Urinary bladder (tissue), 4 donors: ENCODE results near the gene HMCN2. TPM values are rescaled to one million over a fixed set of nuclear protein-coding genes. Genes with fewer than 3 reads are reported as not detected.
"Not testable (repeated sequence)": the region's sequence is repeated elsewhere in the genome, so short reads cannot be mapped to it uniquely, and the experiment has no call there.

Experiments
- DNase-seq: peaks from one replicate; pipeline ENCODE4 v3.0.0-alpha.2; 2015; ENCODE audit errors: extremely low spot score
- H3K27ac ChIP-seq: one replicate; pipeline ENCODE4 v1.5.1; 2013; ENCODE audit warnings: low read depth, mild to moderate bottlenecking, moderate library complexity
- H3K36me3 ChIP-seq: one replicate; pipeline ENCODE4 v1.6.1; 2013; ENCODE audit warnings: mild to moderate bottlenecking, moderate library complexity; ENCODE audit not compliant: insufficient read depth
- H3K4me1 ChIP-seq: one replicate; pipeline ENCODE4 v1.6.1; 2013; ENCODE audit warnings: mild to moderate bottlenecking, moderate library complexity; ENCODE audit not compliant: insufficient read depth
- H3K4me3 ChIP-seq: one replicate; pipeline ENCODE4 v1.5.1; 2013; ENCODE audit warnings: low read depth, low read length
- WGBS: extraction: QIAGEN DNeasy Blood & Tissue Kit; methylation state at CpG from one replicate; pipeline ENCODE4 v1.1.7; 2013; 5-methylcytosine and 5-hydroxymethylcytosine counted together
- polyA plus RNA-seq: library from polyadenylated mRNA; stranded (reverse); fragments of 200-250 nt; gene quantifications from one replicate; pipeline ENCODE4 v1.2.3, GENCODE V29; 2013
- total RNA-seq: library from RNA; depleted of rRNA; stranded (reverse); fragments of >200 nt; gene quantifications from one replicate; pipeline ENCODE4 v1.2.3, GENCODE V29; 2014
- donor health status: healthy with polysubstance abuse.
- donor health status: healthy.

The HMCN2 gene
- total and polyA plus RNA-seq, 2 donors: 14.6 to 15.9 TPM

DNA sequence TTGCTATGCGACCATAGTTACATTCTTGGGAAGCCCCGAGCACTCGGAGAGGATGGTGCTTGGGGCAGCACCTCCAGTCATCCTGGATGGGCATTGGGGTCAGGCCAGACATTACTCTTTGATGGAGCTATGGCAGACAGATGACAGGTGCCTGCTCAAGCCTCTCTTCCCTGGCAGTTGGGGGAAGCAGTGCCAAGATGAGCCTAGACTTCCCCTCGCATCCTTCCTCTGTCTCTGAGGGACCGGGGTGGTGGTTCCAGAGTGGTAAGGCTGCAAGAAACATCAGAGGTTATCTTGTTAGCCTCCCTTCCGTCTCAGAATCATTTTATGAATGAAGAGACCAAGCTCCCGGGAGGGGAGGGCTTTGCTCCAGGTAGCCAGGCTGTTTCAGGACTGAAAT is 2.8 kb upstream of the HMCN2 start:
- DNase-seq: no peak
- H3K4me1 ChIP-seq: no peaks in the 10 kb centered on the region
- H3K36me3 ChIP-seq: no peaks in the 10 kb centered on the region
- no peak overlapping the region for H3K4me3 ChIP-seq
- H3K27ac ChIP-seq: no peak overlapping the region
- WGBS: 87% methylated on average over 7 of the region's 7 CpGs

DNA sequence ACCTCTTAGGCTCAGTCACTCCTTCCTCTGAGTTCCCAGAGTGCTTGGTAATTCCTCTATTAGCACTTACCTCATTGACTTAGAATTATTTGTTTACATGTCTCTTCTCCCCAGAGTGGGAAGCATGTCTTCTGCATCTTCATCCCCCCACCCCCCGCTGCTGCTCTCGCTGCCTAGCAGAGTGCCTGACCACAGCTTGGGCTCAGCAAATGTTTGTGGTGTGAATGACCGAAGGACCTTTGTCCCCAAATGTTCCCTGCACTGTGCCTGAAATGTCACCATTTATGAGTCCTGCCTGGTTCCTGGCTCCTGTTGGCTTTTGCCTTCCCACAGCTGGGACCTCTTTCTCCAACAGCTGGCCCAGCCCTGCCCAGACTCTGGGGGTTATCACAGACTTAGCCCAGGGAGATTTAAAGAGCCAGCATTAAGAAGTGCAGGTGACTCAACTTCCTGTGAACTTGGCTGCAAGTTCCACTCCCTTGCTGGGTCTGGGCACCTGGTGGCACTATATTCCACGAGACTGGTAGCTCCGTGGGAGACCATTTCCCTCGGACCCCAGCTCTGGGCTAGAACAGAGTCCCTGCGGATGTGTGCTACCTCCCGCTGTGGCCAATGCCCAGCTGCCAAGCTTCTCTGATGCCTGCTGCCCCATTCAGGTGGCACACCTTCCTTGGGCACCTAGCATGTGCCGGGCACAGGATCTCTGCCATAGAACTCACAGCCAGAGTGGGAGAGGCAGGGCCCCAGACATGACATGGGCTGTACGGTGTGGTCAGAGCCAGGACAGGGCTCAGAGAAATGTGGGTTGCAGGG is 1.8 kb upstream of the HMCN2 start:
- H3K36me3 ChIP-seq: no peaks in the 10 kb centered on the region
- WGBS: 74% methylated on average over 10 of the region's 10 CpGs
- no peaks in the 10 kb centered on the region for H3K4me1 ChIP-seq
- H3K27ac ChIP-seq: no peak overlapping the region
- H3K4me3 ChIP-seq: no peak overlapping the region
- DNase-seq: no peak

DNA sequence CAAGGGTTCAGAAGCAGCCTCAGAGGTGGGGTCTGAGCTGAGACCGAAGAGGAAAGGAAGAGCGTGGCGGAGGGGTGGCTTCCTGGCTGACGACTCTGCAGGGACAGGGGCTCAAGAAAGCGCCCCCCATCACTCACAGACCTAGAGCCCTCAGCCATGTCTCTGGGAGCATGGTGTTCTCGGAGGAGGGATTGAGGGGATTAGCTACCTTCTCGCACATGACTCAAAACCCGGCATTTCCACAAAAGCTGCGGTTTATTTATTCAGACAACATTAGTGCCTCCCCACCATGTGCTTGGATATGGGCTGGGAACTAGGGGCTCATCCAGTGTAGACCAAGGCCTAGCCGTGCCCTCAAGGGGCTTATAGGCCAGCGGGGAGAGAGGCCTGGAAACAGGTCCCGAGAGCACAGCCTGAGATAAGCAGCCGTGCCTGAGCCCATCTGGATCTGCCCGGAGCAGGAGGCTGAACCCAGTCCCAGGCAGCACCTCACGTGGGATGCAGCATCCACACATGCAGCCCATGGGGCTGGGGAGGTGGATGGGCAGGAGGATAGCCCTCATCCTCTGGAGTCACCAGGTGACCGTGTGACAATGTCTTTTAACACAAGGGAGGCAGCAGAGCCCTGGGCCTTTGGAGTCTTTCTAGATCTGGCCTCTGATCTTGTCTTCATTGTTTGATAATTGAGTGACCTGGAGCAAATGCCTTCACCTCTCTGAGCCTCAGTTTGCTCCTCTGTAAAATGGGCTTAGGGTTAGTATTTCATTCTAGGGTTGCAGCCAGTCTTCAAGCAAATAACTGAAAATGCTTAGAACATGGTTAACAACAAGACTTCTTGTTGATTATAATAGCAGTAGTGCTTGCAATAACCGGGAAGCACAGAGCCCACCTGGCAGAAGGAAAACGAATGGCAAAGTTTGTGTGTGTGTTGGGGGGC is 878 bp upstream of the HMCN2 start:
- Histone ChIP-seq H3K27ac (no peak overlapping the region), H3K36me3 (no peaks in the 10 kb centered on the region), H3K4me1 (no peaks in the 10 kb centered on the region), H3K4me3 (no peak overlapping the region)
- DNase-seq: no peak
- 74% methylated on average over 18 of the region's 18 CpGs for WGBS

DNA sequence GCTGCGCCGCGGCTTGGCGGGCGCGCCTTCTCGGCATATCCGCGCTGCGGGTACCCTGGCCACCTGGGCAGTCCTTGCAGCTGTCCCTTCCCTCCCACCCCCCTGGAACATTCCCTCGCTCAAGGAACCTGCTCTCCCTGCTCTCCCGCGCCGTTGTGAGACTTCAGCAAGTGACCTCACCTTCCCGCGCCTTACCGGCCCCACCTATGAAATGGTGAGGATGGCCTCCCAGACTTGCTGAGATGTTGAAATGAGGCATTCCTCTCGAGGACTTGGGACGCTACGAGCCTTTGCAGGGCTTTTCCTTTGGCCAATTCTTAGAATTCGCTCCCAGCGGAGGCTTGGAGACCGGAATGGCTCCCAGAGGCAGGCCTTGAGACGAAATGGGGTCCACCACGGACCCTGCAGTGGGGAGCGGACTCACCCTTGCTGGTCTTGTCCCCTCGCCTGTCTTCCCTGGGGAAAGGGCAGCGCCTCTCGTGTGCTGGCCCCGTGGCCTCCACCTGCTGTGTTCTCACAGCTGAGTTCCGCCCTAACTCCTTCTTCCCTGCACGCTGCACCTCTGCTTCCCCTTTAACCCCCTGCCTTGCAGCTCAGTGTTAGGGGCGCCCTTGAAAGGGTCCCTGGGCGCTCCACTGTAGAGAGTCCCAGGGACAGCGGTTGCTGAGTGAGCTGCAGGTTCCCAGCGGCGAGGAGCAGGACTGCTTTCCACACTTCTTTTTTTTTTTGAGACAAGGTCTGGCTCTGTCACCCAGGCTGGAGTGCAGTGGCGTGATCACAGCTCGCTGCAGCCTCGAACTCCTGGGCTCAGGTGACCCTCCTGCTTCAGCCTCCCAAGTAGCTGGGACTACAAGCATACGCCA is 907 bp downstream of the HMCN2 start:
- Histone ChIP-seq H3K27ac (no peak overlapping the region), H3K4me3 (no peak overlapping the region)
- DNase-seq: no peak

DNA sequence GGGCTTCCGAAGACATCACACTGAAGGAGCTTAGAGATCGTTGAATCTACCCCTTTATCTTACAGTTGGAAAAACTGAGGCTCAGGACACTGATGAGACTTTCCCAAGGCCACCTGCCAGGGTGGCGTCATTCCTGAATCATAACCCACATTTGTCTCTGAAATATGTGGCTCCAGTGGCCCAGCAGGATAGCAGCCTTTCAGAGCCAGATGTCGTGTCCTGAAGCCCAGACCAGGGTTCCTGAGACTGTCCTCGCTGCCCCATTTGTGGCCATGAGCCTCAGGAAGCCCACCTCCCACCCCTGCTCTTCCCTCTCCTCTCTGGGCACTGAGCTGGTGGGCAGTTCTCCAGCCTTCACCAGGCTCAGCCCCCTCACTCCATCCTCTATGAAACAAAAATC is 2.4 kb downstream of the HMCN2 start:
- Histone ChIP-seq H3K27ac (no peak overlapping the region), H3K4me3 (no peak overlapping the region), H3K4me1 (no peaks in the 10 kb centered on the region), H3K36me3 (no peaks in the 10 kb centered on the region)
- 89% methylated on average over 5 of the region's 5 CpGs for WGBS
- no peak for DNase-seq

More for the DNA sequence above, 907 bp downstream of the HMCN2 start:
- Histone ChIP-seq H3K4me1 (no peaks in the 10 kb centered on the region), H3K36me3 (no peaks in the 10 kb centered on the region)
- WGBS: 40% methylated on average over 41 of the region's 41 CpGs

GRCh38 chr9:130268521-130269211 is 3.1 kb downstream of the HMCN2 start:
- no peak overlapping the region for H3K27ac ChIP-seq

GRCh38 chr9:130271473-130271872 is 5.9 kb downstream of the HMCN2 start:
- Histone ChIP-seq H3K27ac (no peak overlapping the region), H3K4me3 (no peak overlapping the region), H3K4me1 (no peaks in the 10 kb centered on the region), H3K36me3 (no peaks in the 10 kb centered on the region)
- 74% methylated on average over 6 of the region's 6 CpGs for WGBS
- DNase-seq: no peak

More at GRCh38 chr9:130268521-130269211, 3.1 kb downstream of the HMCN2 start:
- WGBS: 53% methylated on average over 16 of the region's 16 CpGs
- no peak overlapping the region for H3K4me3 ChIP-seq
- no peaks in the 10 kb centered on the region for H3K36me3 ChIP-seq
- no peaks in the 10 kb centered on the region for H3K4me1 ChIP-seq
- DNase-seq: no peak

DNA sequence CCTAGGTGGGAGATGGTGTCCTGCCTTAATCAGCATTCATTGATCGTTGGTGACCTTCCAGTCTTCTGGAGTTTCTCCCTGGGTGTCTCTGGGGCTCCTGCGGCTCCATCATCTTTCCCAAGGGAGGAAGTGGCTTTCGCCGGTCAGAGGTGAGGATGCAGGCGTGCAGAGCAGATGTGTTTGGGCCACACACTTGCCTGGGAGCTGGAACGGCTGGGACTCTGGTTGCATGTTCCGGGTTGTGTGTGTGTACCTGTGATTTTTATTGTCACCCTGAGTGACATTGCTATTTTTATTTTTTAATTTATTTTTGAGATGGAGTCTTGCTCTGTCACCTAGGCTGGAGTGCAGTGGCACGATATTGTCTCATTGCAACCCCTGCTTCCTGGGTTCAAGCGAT is 9.6 kb downstream of the HMCN2 start:
- no peak for DNase-seq
- no peak overlapping the region for H3K27ac ChIP-seq

DNA sequence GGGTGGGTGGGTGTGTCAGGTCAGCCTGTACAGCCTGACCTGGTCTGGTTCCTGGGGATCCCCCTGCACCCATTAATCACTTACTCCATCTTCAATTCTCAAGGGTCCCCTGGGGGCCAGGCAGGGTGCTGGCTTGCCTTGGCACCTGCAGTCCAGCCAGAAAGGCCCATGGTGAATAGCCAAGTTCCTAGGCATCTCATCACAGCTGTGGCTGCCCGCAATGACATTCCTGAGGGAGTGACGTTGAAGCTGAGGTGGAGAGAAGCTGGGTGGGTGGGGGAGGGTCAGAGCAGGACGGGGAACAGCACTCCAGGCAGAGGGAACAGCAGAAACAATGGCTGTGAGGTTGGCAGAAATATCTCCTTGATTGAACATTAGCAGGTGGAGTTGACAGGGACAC is 10.6 kb downstream of the HMCN2 start:
- Histone ChIP-seq H3K36me3 (no peaks in the 10 kb centered on the region), H3K4me3 (no peak overlapping the region), H3K4me1 (no peaks in the 10 kb centered on the region), H3K27ac (no peak overlapping the region)
- 76% methylated on average over 3 of the region's 3 CpGs for WGBS
- DNase-seq: no peak

More for the DNA sequence above, 9.6 kb downstream of the HMCN2 start:
- no peaks in the 10 kb centered on the region for H3K4me1 ChIP-seq
- H3K4me3 ChIP-seq: no peak overlapping the region
- H3K36me3 ChIP-seq: no peaks in the 10 kb centered on the region
- 87% methylated on average over 9 of the region's 9 CpGs for WGBS

DNA sequence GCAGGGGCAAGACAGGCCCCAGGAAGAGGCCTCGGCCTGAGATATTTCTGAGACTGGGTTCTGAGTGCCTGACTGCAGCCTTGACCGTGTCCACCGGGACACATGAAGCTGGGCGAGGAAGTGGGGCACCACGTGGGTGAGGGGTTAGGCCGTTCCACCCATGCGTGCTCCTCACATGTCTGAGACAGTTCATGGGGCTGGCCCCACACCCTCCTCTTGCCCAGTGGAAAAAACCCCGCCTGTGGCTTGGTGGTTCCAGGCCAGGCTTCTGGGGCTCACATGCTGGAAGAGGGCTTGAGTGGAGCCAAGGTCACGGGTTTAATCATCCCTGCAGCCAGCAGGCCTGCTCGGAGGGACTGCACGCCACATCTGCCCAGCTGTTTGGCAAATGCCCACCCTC is 11.4 kb downstream of the HMCN2 start:
- WGBS: 90% methylated on average over 11 of the region's 11 CpGs
- Histone ChIP-seq H3K36me3 (no peaks in the 10 kb centered on the region), H3K27ac (no peak overlapping the region), H3K4me1 (no peaks in the 10 kb centered on the region), H3K4me3 (no peak overlapping the region)
- DNase-seq: no peak

GRCh38 chr9:130277525-130277924 is 12.0 kb downstream of the HMCN2 start:
- not testable (repeated sequence) for H3K27ac ChIP-seq, H3K36me3 ChIP-seq, H3K4me1 ChIP-seq, DNase-seq, H3K4me3 ChIP-seq
- WGBS: 90% methylated on average over 1 of the region's 1 CpG

DNA sequence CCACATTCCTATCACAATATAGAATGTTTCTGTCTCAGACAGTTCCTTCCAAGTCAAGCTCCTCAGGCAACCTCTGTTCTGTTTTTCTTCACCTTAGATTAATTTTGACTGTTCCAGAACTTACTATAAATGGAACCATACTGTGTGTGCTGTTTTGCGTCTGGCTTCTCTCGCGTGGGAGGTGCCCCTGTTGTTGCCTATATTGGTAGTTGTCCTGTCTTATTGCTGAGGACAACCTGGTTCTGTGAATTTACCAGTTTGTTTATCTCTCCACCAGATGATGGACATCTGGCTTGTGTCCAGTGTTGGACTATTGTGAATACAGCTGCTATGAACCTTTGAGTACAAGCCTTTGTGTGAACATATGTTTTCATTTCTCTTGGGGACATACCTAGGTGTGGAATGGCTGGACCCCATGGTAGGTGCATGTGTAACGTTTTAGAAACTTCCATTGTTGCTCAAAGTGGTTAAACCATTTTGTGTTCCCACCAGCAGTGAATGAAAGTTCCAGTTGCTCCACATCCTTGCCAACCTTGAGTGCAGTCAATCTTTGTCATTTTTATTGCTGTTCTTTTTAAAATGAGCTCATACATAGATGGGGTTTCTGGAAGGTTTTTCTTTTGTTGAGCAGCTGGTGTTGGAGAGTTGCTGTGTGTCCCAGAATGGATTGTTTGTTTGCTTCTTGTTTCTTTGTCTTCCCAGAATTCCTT is 18.1 kb downstream of the HMCN2 start:
- Histone ChIP-seq H3K36me3 (no peaks in the 10 kb centered on the region), H3K4me1 (no peaks in the 10 kb centered on the region), H3K27ac (no peak overlapping the region), H3K4me3 (no peak overlapping the region)
- WGBS: 64% methylated on average over 4 of the region's 4 CpGs
- no peak for DNase-seq
